Right lobe of liver (tissue), 4 donors: ENCODE data around the gene OSBPL2.

ENCODE experiments used
- POLR2A ChIP-seq: fragments of 450-650 bp; IDR thresholded peaks from one replicate; pipeline ENCODE4 v1.6.1; 2017; ENCODE audit warnings: antibody characterized with exemption, mild to moderate bottlenecking
- TF ChIP-seq, protein P1 (sequence below), 4 donors: fragments of 200-600 bp in 3 of 4; fragments of 450-650 bp in 1 of 4; IDR thresholded peaks; one replicate each; pipeline versions ENCODE4 v1.5.1 to v1.8.0; 2016 to 2022; ENCODE audit warnings: antibody characterized with exemption in 4 of 4, mild to moderate bottlenecking in 2 of 4
- donor health status: DM: no; HTN: no; CAD: no.
- donor health status: DM: no; HTN: no; CAD: no.
- donor health status: DM: no; HTN: yes; CAD: no.

DNA sequence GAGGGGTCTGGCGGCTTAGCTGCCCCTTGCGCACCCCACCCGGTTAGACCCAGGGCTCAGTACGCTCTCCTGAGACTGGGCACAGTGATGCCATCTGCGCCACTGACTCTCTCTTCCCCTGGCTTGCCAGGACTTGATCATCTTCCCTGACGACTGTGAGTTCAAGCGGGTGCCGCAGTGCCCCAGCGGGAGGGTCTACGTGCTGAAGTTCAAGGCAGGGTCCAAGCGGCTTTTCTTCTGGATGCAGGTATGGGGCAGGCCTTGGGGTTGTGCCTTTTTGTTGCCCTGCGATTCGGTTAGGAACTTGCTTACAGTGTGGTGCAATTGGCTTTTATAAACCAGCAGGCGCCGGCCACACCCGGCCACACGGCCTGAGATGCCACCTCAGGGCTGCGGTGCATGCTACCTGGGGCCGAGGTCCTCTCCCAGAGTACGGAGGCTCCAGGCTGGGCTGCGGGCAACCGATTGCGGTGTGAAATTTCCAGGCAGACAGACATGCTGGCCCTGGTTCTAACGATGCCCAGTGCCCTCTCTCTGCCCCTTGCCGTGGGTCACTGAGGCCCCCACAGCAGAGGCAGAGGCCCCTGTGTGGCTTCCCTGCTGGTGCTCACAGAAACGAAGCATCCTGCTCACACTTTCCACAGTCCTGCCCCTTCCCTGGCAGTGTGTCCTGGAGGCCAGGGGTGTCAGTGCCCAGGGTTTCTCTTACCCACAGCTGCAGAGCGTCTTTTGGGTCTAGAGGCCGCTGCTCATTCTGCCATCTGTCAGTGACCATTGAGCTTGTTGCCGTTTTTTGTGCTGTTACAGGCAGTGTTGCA is 66.2 kb downstream of the OSBPL2 start:
- no peak for TF ChIP-seq POLR2A
- TF ChIP-seq, protein P1, sequence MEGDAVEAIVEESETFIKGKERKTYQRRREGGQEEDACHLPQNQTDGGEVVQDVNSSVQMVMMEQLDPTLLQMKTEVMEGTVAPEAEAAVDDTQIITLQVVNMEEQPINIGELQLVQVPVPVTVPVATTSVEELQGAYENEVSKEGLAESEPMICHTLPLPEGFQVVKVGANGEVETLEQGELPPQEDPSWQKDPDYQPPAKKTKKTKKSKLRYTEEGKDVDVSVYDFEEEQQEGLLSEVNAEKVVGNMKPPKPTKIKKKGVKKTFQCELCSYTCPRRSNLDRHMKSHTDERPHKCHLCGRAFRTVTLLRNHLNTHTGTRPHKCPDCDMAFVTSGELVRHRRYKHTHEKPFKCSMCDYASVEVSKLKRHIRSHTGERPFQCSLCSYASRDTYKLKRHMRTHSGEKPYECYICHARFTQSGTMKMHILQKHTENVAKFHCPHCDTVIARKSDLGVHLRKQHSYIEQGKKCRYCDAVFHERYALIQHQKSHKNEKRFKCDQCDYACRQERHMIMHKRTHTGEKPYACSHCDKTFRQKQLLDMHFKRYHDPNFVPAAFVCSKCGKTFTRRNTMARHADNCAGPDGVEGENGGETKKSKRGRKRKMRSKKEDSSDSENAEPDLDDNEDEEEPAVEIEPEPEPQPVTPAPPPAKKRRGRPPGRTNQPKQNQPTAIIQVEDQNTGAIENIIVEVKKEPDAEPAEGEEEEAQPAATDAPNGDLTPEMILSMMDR (IDR thresholded peaks at IDR 0.05): no peak
